Esophagus muscularis mucosa (tissue), 3 donors: ENCODE measurements around the gene CAMSAP2.

ENCODE experiments used
- POLR2A ChIP-seq: fragments of 450-650 bp; IDR thresholded peaks from one replicate; pipeline ENCODE4 v1.6.1; 2017; ENCODE audit warnings: antibody characterized with exemption, moderate library complexity, mild to moderate bottlenecking, low read depth
- TF ChIP-seq, protein P1 (sequence below), 3 experiments: fragments of 200-600 bp in 2 of 3; fragments of 450-650 bp in 1 of 3; sonication (generic) in 2 of 3; IDR thresholded peaks; one replicate each; pipeline ENCODE4 v1.5.1; 2017 to 2019; ENCODE audit warnings: antibody characterized with exemption in 3 of 3, mild to moderate bottlenecking in 2 of 3, moderate library complexity in 1 of 3

DNA sequence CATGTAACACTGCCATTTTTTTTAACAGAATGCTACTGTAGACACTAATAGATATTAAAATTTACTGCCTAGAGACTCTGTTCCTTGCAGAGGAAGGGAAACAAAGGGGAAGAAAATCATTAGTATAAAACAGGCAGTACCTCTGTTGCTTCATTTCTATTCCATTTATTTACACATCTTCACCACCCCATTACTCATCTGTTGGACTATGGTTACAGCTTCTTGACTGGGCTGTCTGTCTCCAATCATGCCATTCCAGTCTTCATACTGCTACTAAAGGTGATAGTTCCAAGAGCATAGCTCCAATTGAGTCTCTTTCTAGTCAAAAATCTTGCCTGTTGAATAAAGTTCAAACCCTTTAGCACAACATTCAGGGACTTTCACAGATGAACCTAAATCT is 111.9 kb downstream of the CAMSAP2 start:
- TF ChIP-seq, protein P1, sequence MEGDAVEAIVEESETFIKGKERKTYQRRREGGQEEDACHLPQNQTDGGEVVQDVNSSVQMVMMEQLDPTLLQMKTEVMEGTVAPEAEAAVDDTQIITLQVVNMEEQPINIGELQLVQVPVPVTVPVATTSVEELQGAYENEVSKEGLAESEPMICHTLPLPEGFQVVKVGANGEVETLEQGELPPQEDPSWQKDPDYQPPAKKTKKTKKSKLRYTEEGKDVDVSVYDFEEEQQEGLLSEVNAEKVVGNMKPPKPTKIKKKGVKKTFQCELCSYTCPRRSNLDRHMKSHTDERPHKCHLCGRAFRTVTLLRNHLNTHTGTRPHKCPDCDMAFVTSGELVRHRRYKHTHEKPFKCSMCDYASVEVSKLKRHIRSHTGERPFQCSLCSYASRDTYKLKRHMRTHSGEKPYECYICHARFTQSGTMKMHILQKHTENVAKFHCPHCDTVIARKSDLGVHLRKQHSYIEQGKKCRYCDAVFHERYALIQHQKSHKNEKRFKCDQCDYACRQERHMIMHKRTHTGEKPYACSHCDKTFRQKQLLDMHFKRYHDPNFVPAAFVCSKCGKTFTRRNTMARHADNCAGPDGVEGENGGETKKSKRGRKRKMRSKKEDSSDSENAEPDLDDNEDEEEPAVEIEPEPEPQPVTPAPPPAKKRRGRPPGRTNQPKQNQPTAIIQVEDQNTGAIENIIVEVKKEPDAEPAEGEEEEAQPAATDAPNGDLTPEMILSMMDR (IDR thresholded peaks at IDR 0.05) = no peak
- no peak for TF ChIP-seq POLR2A
